Neural progenitor cell (in vitro differentiated cells): ENCODE data around the gene STON2. TPM values are rescaled to one million over a fixed set of nuclear protein-coding genes. Genes with fewer than 3 reads are reported as not detected.

ENCODE experiments used
- DNase-seq: peaks from one replicate; pipeline ENCODE4 v3.0.0-alpha.2; 2016; ENCODE audit warnings: low spot score
- H2AFZ ChIP-seq: fragments of 200-600 bp; sonication (generic); replicated peaks from 2 replicates; pipeline ENCODE4 v1.6.1; 2016; ENCODE audit warnings: antibody characterized with exemption
- H3F3A ChIP-seq: fragments of 200-600 bp; sonication (generic); 2 replicates; pipeline ENCODE4 v1.6.1; 2016; ENCODE audit warnings: antibody characterized with exemption, low read depth
- H3K27ac ChIP-seq: fragments of 200-600 bp; sonication (generic); 2 replicates; pipeline ENCODE4 v1.5.1; 2016; ENCODE audit warnings: mild to moderate bottlenecking
- H3K27me3 ChIP-seq: fragments of 200-600 bp; sonication (generic); 2 replicates; pipeline ENCODE4 v1.6.1; 2016; ENCODE audit warnings: mild to moderate bottlenecking, moderate library complexity
- H3K36me3 ChIP-seq: fragments of 200-600 bp; sonication (generic); 2 replicates; pipeline ENCODE4 v1.5.1; 2016
- H3K4me1 ChIP-seq: fragments of 200-600 bp; sonication (generic); 2 replicates; pipeline ENCODE4 v1.6.1; 2016; ENCODE audit warnings: mixed run types
- H3K4me2 ChIP-seq: fragments of 200-600 bp; sonication (generic); 2 replicates; pipeline ENCODE4 v1.6.1; 2016
- H3K4me3 ChIP-seq: fragments of 200-600 bp; sonication (generic); 2 replicates; pipeline ENCODE4 v1.5.1; 2016
- H3K79me2 ChIP-seq: fragments of 200-600 bp; sonication (generic); 2 replicates; pipeline ENCODE4 v1.6.1; 2016; ENCODE audit warnings: low read depth
- H3K9ac ChIP-seq: fragments of 200-600 bp; sonication (generic); 2 replicates; pipeline ENCODE4 v1.6.1; 2016
- H3K9me3 ChIP-seq: fragments of 200-600 bp; sonication (generic); 2 replicates; pipeline ENCODE4 v1.5.1; 2016; ENCODE audit warnings: low read depth
- H4K20me1 ChIP-seq: fragments of 200-600 bp; sonication (generic); 2 replicates; pipeline ENCODE4 v1.6.1; 2016; ENCODE audit warnings: low read depth
- H3K27ac Mint-ChIP-seq: 3 replicates; pipeline ENCODE4 v1.8.0; 2021; ENCODE audit warnings: mixed read lengths
- H3K27me3 Mint-ChIP-seq: 2 replicates; pipeline ENCODE4 v1.8.0; 2022; ENCODE audit warnings: low read depth, mild to moderate bottlenecking, inconsistent platforms, moderate library complexity, mixed read lengths; ENCODE audit not compliant: insufficient read depth
- H3K36me3 Mint-ChIP-seq: 3 replicates; pipeline ENCODE4 v1.8.0; 2021; ENCODE audit warnings: mixed read lengths
- H3K4me1 Mint-ChIP-seq: 3 replicates; pipeline ENCODE4 v1.8.0; 2021; ENCODE audit warnings: mixed read lengths
- H3K4me3 Mint-ChIP-seq: 3 replicates; pipeline ENCODE4 v1.8.0; 2021; ENCODE audit warnings: mild to moderate bottlenecking, moderate library complexity, mixed read lengths
- H3K9me3 Mint-ChIP-seq: 3 replicates; pipeline ENCODE4 v1.8.0; 2020; ENCODE audit warnings: mixed read lengths
- CTCF ChIP-seq: fragments of 200-600 bp; sonication (generic); IDR thresholded peaks from 2 replicates; pipeline ENCODE4 v1.5.1; 2017; ENCODE audit warnings: antibody characterized with exemption, mild to moderate bottlenecking
- EZH2 ChIP-seq: fragments of 200-600 bp; sonication (generic); IDR thresholded peaks from 2 replicates; pipeline ENCODE4 v1.6.1; 2017; ENCODE audit warnings: antibody characterized with exemption, mild to moderate bottlenecking, moderate library complexity
- EZH2phosphoT487 ChIP-seq: fragments of 200-600 bp; sonication (generic); IDR thresholded peaks from 2 replicates; pipeline ENCODE4 v1.6.1; 2017; ENCODE audit warnings: antibody characterized with exemption
- total RNA-seq: library from RNA; depleted of rRNA; stranded (reverse); fragments of >200 nt; gene quantifications from 2 replicates; pipeline ENCODE4 v1.2.3, GENCODE V29; 2015; ENCODE audit warnings: low replicate concordance

Gene STON2
- total RNA-seq, 1 donor from 2014 or later = 31.1 TPM

- TF ChIP-seq EZH2 = no peak
- no peak for TF ChIP-seq CTCF
- TF ChIP-seq EZH2phosphoT487 = no peak
- H3K9me3 ChIP-seq = no peaks in the 10 kb centered on the region
- H3K4me2 ChIP-seq = no peak overlapping the region
- H4K20me1 ChIP-seq = no peaks in the 10 kb centered on the region
- no peak overlapping the region for H3K4me3 Mint-ChIP-seq
- H2AFZ ChIP-seq = no peak overlapping the region
- peaks cover 16% of the 10 kb centered on the region for H3K4me1 ChIP-seq
- no peaks in the 10 kb centered on the region for H3K27me3 ChIP-seq
- H3K27ac ChIP-seq = no peak overlapping the region
- no peaks in the 10 kb centered on the region for H3K36me3 ChIP-seq
- H3F3A ChIP-seq = no peaks in the 10 kb centered on the region
- peaks cover 5% of the 10 kb centered on the region for H3K9me3 Mint-ChIP-seq
- peaks cover 12% of the 10 kb centered on the region for H3K27me3 Mint-ChIP-seq
- no peaks in the 10 kb centered on the region for H3K79me2 ChIP-seq
- peaks cover 2% of the 10 kb centered on the region for H3K36me3 Mint-ChIP-seq
- H3K27ac Mint-ChIP-seq = peak overlapping the region; percentile 57
- H3K4me1 Mint-ChIP-seq = peaks cover 27% of the 10 kb centered on the region
- H3K4me3 ChIP-seq = no peak overlapping the region
- no peak overlapping the region for H3K9ac ChIP-seq
- no peak for DNase-seq
Observed at GRCh38 chr14:81447021-81447764, 47.1 kb upstream of the STON2 start.

- Histone ChIP-seq H3K27me3 (no peaks in the 10 kb centered on the region), H3K36me3 (no peaks in the 10 kb centered on the region), H3K27ac (no peak overlapping the region), H2AFZ (no peak overlapping the region), H3K9ac (no peak overlapping the region), H4K20me1 (no peaks in the 10 kb centered on the region), H3K4me2 (no peak overlapping the region), H3F3A (no peaks in the 10 kb centered on the region), H3K4me1 (peaks cover 16% of the 10 kb centered on the region), H3K4me3 (no peak overlapping the region), H3K9me3 (no peaks in the 10 kb centered on the region), H3K79me2 (no peaks in the 10 kb centered on the region)
- peak; percentile 18 for DNase-seq
- no peak overlapping the region for H3K4me3 Mint-ChIP-seq
- peak overlapping the region; percentile 57 for H3K27ac Mint-ChIP-seq
- peaks cover 5% of the 10 kb centered on the region for H3K9me3 Mint-ChIP-seq
- peaks cover 2% of the 10 kb centered on the region for H3K36me3 Mint-ChIP-seq
- no peak for TF ChIP-seq CTCF
- TF ChIP-seq EZH2 = no peak
- no peak for TF ChIP-seq EZH2phosphoT487
- peaks cover 13% of the 10 kb centered on the region for H3K27me3 Mint-ChIP-seq
- peaks cover 27% of the 10 kb centered on the region for H3K4me1 Mint-ChIP-seq
Observed at GRCh38 chr14:81446279-81447007, 46.3 kb upstream of the STON2 start.

GRCh38 chr14:81441626-81442134 lies 41.6 kb upstream of the STON2 start:
- no peaks in the 10 kb centered on the region for H3K36me3 ChIP-seq
- H3K27ac ChIP-seq = no peak overlapping the region
- H3K4me3 Mint-ChIP-seq = no peak overlapping the region
- DNase-seq = no peak
- TF ChIP-seq EZH2 (no peak), CTCF (no peak), EZH2phosphoT487 (no peak)
- H3K36me3 Mint-ChIP-seq = peaks cover 2% of the 10 kb centered on the region
- H3K79me2 ChIP-seq = no peaks in the 10 kb centered on the region
- peaks cover 7% of the 10 kb centered on the region for H3K4me1 Mint-ChIP-seq
- no peak overlapping the region for H3K9ac ChIP-seq
- peaks cover 3% of the 10 kb centered on the region for H3K4me1 ChIP-seq
- H2AFZ ChIP-seq = no peak overlapping the region
- H3K27me3 Mint-ChIP-seq = peaks cover 14% of the 10 kb centered on the region
- no peaks in the 10 kb centered on the region for H4K20me1 ChIP-seq
- no peaks in the 10 kb centered on the region for H3K9me3 ChIP-seq
- H3F3A ChIP-seq = no peaks in the 10 kb centered on the region
- peaks cover 5% of the 10 kb centered on the region for H3K9me3 Mint-ChIP-seq
- no peak overlapping the region for H3K27ac Mint-ChIP-seq
- H3K4me2 ChIP-seq = no peak overlapping the region
- no peak overlapping the region for H3K4me3 ChIP-seq
- H3K27me3 ChIP-seq = peaks cover 36% of the 10 kb centered on the region
